ENCODE data around the gene PTPRN2. TPM values are rescaled to one million over a fixed set of nuclear protein-coding genes. Genes with fewer than 3 reads are reported as not detected.

PTPRN2 gene
- total and polyA plus RNA-seq, 7 donors, result 0.47 to 0.82 (median 0.51) TPM

DNA sequence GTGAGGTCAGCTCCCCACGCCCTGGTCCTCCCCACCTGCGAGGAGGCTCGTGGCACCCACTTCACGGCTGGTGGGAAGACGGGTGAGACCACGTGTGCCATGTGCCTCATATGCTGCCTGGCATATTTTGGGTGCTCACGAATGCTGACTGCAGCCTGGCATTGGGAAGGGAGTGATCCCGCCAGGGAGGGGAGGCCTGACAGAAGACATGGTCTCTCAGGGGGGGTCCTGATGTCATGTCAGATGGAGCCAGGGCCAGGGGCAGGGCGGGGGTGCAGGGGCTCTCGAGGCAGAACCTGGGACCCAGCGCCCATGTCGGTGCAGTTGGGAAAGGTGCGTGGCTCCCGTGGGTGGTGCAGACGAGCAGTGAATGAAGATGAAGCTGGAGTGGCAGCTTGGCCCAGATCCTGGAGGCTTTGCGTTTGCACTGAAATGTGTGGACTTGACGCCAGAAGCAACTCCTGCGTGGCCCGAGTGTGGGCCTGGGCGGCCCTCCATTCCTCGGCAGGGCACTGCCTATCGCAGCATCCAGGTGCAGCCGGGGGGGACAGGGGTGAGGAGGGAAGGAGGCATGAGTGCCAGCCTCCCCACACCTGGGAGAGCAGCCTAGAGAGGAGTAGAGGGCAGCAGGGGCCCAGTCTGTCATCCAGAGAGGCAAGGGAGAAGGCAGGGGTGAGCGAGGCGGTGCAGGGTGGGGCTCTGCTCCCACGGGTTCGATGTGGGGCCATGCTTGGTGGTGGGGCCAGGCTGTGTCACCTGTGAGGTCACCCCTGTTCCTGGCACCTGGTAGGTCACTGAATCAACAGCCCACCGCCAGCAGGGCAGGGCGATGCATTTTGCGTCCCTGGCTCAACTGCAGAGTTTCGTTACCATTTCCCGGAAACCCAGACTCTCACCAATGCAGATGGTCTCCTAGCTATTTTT is 865.2 kb downstream of the PTPRN2 start:
- Histone ChIP-seq H3K27me3 (ENCODE audit: insufficient read depth in 3 of 3, low read length in 2 of 3) (peaks cover 0 to 11% (median 0%) of the 10 kb centered on the region in 3 donors), H3K27ac (no peak overlapping the region), H3K4me3 (no peak overlapping the region), H3K36me3 (ENCODE audit: insufficient read depth in 1 of 2, low read depth in 1 of 2) (no peaks in the 10 kb centered on the region), H3K4me1 (no peaks in the 10 kb centered on the region), H3K9me3 (no peaks in the 10 kb centered on the region)
- intact Hi-C loops (cut with DNase I), result no loop called here
- ATAC-seq, result no peak
- TF ChIP-seq, protein P1, sequence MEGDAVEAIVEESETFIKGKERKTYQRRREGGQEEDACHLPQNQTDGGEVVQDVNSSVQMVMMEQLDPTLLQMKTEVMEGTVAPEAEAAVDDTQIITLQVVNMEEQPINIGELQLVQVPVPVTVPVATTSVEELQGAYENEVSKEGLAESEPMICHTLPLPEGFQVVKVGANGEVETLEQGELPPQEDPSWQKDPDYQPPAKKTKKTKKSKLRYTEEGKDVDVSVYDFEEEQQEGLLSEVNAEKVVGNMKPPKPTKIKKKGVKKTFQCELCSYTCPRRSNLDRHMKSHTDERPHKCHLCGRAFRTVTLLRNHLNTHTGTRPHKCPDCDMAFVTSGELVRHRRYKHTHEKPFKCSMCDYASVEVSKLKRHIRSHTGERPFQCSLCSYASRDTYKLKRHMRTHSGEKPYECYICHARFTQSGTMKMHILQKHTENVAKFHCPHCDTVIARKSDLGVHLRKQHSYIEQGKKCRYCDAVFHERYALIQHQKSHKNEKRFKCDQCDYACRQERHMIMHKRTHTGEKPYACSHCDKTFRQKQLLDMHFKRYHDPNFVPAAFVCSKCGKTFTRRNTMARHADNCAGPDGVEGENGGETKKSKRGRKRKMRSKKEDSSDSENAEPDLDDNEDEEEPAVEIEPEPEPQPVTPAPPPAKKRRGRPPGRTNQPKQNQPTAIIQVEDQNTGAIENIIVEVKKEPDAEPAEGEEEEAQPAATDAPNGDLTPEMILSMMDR (IDR thresholded peaks at IDR 0.05), result no peak
- WGBS, 3 donors, result 73 to 85% (median 75%) methylated on average over 32 of the region's 32 CpGs
- DNase-seq, result no peak

DNA sequence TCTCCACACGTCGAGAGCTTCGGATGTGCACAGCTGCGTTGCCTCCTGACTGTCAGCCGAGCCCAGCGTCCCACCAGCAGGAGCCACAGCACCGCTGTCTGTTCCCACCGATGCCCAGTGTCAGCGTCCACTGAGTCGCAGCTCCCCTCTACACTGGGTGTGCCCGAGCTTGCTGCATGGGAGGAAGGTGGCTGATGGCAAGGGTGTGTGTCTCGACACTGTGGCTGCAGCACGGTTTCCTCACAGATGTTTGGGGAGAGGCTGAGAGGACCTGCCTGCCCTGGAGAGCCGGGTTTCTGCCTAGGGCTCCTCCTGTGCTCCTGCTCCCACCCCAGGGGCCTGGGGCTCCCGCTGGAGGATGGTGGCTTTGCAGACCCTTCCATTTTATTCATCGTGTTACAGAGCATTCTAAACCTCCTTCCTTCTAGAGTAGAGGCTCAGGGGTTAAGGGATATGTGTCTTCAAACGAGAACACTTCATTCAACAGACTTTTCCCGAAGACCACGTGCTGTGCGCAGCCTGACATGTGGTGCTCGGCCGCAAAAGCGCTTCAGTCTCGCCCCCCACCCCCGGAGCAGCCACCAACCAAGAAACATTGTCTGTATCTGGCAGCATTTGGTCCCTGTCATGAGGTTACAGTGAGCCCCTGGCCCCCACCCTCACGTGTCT is 866.0 kb downstream of the PTPRN2 start:
- intact Hi-C loops (cut with DNase I), result no loop called here
- Histone ChIP-seq H3K27ac (no peak overlapping the region), H3K36me3 (ENCODE audit: insufficient read depth in 1 of 2, low read depth in 1 of 2) (no peaks in the 10 kb centered on the region), H3K9me3 (no peaks in the 10 kb centered on the region), H3K4me3 (no peak overlapping the region), H3K27me3 (ENCODE audit: insufficient read depth in 3 of 3, low read length in 2 of 3) (peaks cover 0 to 11% (median 0%) of the 10 kb centered on the region in 3 donors), H3K4me1 (no peaks in the 10 kb centered on the region)
- WGBS, 3 donors, result 78 to 79% (median 78%) methylated on average over 25 to 26 of the region's 26 CpGs
- TF ChIP-seq, protein P1 (IDR thresholded peaks at IDR 0.05), result no peak
- DNase-seq (no peak), ATAC-seq (no peak)

DNA sequence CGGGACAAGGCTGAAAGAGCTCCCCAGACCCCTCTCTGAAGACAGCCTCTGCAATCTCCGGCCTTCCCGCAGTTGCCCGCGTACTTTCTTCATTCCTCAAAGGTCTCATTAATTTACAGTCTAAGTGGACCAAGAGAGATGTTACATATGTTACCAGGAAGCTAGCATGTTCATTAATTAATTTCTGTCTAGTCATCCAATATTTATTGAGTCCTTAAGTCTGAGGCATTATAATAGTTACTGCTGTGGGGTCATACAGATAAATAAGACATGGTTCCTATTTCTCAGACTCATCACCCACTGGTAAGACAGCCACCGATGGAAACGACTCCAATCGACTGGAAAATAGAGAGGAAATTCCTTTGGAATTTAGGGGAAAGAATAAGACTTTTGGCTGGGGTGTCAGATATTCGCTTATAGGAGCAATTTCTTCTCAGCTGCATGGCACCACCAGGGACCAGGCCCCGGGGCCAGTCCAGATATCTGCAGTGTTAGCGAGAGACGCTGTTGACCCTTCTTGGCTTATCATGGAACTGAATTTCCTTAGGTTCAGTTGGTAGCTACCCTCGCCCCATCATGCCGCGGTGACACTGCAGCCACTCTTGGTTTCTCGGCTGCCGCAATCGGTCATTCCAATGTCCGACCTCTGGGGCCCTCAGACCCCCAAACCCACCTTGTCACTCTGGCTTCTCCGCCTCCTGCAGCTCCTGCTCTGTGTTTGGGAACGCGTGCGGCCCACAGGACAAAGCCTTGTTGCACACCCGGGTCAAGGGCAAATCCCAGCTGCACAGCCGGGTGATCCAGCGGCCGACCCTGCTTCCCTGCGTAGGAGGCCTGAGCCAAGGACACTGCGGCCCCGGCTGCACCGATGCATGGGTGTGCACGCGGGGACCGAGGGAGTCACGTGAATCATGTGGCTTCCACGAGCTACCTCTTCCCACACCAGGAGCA is 867.6 kb downstream of the PTPRN2 start:
- DNase-seq, result no peak
- no peak overlapping the region for H3K4me3 ChIP-seq

More for the DNA sequence above, 867.6 kb downstream of the PTPRN2 start:
- Histone ChIP-seq H3K36me3 (ENCODE audit: insufficient read depth in 1 of 2, low read depth in 1 of 2) (no peaks in the 10 kb centered on the region), H3K27ac (no peak overlapping the region), H3K4me1 (no peaks in the 10 kb centered on the region), H3K27me3 (ENCODE audit: insufficient read depth in 3 of 3, low read length in 2 of 3) (peaks cover 0 to 10% (median 2%) of the 10 kb centered on the region in 3 donors), H3K9me3 (no peaks in the 10 kb centered on the region)
- TF ChIP-seq, protein P1 (IDR thresholded peaks at IDR 0.05), result no peak
- intact Hi-C loops (cut with DNase I), result no loop called here
- no peak for ATAC-seq
- 88 to 91% (median 88%) methylated on average over 36 of the region's 36 CpGs for WGBS, 3 donors

Measured in psoas muscle (tissue), 8 donors.